ENCODE measurements around the gene C6orf52. TPM values are rescaled to one million over a fixed set of nuclear protein-coding genes. Genes with fewer than 3 reads are reported as not detected.
"Not testable (repeated sequence)": the region's sequence is repeated elsewhere in the genome, so short reads cannot be mapped to it uniquely, and the experiment has no call there.

The C6orf52 gene
- total RNA-seq, result 0.75 TPM in 1 of 2 replicates, not detected in the other
- 0.88 TPM for polyA plus RNA-seq (2012)

DNA sequence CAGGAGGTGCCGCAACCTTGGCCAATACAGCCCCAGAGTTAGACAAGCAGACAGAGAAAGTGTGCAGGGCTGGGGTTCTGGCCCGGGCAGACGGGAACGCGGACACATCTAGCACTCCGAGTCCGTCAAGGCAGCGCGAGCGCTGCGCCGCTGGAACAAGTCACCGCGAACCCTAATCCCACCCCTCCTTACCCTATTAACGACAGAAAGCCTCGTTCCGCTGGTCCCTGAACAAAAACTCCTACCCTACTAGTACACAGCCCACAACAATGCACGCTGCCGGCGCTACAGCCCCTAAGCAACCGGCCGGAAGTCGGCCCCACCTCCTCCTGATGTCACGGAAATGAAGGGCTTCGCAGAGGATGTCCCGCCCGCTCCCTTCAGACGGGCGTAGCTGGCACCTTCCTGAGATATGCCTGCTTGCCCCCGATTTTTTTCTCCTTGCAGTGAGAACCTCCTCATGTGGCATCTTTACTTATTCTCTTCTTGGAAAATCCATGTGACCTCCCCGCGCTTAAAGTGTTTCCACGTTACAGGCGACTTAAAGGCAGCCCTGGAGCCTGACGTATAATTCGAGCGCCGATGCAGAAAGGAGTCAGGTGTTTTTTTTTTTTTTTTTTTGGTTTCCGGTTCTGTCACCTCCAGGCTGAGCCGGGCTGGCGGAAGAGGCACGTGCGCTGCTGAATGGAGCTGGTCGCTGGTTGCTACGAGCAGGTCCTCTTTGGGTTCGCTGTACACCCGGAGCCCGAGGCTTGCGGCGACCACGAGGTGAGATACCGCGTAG is at the start of gene C6orf52, which contains the start of gene PAK1IP1:
C6orf52 (minus strand) TSS at position 315 of the 784 bp plus-strand sequence. CDS start 7,066 bp downstream, outside the sequence.
PAK1IP1 (plus strand) TSS at position 671 of the 784 bp plus-strand sequence; CDS start at position 685, 14 bp downstream.
- peak; percentile 95 for DNase-seq (ENCODE audit: low read depth)

DNA sequence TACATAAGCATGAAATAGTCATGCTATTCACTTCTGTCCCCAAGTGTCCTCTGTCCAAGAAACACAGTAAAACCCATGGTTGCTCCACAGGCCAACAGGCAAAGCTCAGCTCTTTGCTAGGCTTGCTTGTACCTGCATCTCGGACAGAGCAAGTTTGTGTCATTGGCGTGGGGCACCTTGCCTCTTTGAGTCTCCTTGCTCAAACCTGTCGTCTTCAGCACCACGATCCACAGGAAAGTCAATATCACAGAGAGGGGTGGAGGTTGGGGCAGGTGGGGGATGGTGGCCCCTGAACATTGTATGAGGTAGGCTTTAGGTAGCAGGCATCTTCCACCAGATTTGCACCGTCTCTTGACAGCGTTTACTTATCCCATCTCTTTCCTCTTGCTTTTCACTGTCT is 49.1 kb upstream of the C6orf52 start:
- DNase-seq (ENCODE audit: low read depth), result no peak

DNA sequence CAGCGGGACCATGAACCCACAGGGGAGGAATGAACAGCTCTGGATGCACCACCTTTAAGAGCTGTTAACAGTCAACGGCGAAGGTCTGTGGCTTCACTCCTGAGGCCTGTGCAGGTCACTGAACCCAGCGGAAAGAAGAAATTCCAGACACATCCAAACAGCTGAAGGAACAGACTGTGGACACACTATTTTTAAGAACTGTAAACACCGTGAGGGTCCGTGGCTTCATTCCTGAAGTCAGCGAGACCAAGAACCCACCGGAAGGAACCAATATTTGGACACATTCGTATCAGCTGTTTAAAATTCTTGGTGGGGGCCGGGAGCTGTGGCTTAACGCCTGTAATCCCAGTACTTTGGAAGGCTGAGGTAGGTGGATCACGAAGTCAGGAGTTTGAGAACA is 47.8 kb upstream of the C6orf52 start:
- peak; percentile 55 for DNase-seq (ENCODE audit: low read depth)

GRCh38 chr6:10741643-10742042 is 47.2 kb upstream of the C6orf52 start:
- DNase-seq (ENCODE audit: low read depth), result not testable (repeated sequence)

GRCh38 chr6:10740061-10740460 is 45.6 kb upstream of the C6orf52 start:
- peak; percentile 77 for DNase-seq (ENCODE audit: low read depth)

- DNase-seq (ENCODE audit: low read depth), result no peak
These were observed 42.3 kb upstream of the C6orf52 start for GRCh38 chr6:10736731-10737130.

GRCh38 chr6:10733863-10734262 is 39.4 kb upstream of the C6orf52 start:
- no peak for DNase-seq (ENCODE audit: low read depth)

DNA sequence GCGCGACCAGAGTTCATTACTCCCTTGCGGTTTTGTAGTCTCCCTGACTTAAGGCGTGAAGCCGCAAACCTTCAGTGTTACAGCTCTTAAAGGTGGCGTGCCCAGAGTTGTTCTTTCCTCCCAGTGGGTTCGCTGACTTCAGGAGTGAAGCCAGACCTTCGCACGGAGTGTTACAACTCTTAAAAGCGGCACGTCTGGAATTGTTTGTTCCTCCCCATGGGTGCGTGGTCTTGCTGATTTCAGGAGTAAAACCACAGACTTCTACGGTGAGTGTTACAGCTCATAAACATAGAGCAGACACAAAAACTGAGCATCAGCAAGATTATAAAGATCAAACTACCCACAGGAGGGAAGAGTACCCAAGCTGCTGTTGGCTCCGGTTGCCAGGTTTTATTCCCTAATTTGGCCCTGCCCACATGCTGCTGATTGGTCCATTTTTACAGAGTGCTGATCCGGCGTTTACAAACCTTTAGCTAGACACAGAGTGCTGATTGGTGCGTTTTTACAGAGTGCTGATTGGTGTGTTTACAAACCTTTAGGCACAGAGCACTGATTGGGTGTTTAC is 38.8 kb upstream of the C6orf52 start:
- DNase-seq (ENCODE audit: low read depth), result no peak

DNA sequence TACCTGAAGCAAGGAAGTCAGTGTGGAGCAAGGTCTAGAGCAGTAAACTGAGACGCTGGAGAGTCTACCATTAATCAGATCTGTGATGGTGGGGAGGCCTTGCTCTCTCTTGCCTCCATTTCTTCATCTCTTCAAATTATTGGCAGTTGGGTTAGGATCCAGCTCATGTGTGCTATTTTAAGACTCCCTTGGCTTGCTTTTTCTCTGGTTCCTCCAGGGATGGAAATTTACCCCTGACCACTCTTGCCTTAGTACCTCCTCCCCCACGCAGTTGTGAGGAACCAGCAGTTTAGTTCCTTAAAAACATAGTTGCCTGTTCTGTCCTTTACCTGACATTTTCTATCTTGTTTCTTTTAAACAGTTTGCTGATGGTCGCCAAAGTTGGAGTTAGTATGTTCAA is 35.8 kb upstream of the C6orf52 start:
- no peak for DNase-seq (ENCODE audit: low read depth)

GRCh38 chr6:10725716-10726115 is 31.3 kb upstream of the C6orf52 start:
- no peak for DNase-seq (ENCODE audit: low read depth)

GRCh38 chr6:10725044-10725443 is 30.6 kb upstream of the C6orf52 start:
- no peak for DNase-seq (ENCODE audit: low read depth)

DNA sequence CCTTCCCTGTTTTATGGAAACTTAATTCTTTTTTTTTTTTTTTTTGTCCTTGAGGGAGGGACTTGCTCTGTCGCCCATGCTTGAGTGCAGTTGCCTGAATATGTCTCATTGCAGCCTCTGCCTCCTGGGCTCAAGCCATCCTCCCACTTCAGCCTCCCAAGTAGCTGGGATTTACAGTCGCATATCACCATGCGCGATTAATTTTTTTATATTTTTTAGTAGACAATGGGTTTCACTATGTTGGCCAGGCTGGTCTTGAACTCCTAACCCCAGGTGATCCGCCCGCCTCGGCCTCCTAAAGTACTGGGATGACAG is 29.1 kb upstream of the C6orf52 start:
- DNase-seq (ENCODE audit: low read depth), result no peak

- DNase-seq (ENCODE audit: low read depth), result peak; percentile 99
These were observed 28.6 kb upstream of the C6orf52 start, which contains the start of gene TMEM14C for GRCh38 chr6:10722820-10723566. TMEM14C (plus strand) TSS chr6:10723070; CDS start chr6:10724614, 1,544 bp downstream.

GRCh38 chr6:10722570-10722819 is 28.1 kb upstream of the C6orf52 start:
- no peak for DNase-seq (ENCODE audit: low read depth)

GRCh38 chr6:10721850-10722569 is 27.6 kb upstream of the C6orf52 start:
- no peak for DNase-seq (ENCODE audit: low read depth)

DNA sequence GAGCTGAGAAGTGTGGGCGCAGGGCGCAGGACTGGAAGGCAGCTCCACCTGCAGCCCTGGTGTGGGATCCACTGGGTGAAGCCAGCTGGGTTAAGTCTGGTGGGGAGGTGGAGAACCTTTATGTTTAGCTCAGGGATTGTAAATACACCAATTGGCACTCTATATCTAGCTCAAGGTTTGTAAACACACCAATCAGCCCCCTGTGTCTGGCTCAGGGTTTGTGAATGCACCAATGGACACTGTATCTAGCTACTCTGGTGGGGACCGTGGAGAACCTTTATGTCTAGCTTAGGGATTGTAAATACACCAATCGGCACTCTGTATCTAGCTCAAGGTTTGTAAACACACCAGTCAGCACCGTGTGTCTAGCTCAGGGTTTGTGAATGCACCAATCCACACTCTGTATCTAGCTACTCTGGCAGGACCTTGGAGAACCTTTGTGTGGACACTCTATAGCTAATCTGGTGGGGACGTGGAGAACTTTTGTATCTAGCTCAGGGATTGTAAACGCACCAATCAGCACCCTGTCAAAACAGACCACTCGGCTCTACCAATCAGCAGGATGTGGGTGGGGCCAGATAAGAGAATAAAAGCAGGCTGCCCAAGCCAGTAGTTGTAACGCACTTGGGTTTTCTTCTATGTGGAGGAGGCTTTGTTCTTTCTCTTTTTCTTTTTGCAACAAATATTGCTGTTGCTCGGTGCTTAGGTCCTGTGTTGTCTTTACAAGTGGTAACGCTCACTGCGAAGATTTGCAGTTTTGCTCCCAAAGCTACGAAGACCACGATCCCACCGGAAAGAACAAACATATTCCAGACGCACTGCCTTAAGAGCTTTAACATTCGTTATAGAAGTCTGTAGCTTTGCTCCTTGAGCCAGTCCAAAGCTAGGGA is 26.8 kb upstream of the C6orf52 start:
- DNase-seq (ENCODE audit: low read depth), result not testable (repeated sequence)

DNA sequence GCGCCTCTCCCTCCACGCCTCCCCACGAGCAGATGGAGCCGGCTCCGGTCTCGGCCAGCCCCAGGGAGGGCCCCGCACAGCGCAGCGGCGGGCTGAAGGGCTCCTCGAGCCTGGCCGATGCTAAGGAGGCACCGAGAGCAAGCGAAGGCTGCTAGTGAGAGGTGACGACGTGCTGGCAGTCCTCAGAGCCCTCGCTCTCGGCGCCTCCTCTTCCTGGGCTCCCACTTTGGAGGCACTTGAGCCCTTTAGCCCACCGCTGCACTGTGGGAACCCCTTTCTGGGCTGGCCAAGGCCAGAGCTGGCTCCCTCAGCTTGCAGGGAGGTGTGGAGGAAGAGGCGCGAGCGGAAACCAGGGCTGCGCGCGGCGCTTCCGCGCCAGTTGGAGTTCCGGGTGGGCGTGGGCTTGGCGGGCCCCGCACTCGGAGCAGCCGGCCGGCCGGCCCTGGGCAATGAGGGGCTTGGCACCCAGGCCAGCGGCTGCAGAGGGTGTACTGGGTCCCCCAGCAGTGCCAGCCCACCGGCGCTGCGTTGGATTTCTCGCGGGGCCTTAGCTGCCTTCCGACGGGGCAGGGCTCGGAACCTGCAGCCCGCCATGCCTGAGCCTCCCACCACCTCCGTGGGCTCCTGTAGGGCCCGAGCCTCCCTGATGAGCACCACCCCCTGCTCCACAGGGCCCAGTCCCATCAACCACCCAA is 26.0 kb upstream of the C6orf52 start:
- no peak for DNase-seq (ENCODE audit: low read depth)

DNA sequence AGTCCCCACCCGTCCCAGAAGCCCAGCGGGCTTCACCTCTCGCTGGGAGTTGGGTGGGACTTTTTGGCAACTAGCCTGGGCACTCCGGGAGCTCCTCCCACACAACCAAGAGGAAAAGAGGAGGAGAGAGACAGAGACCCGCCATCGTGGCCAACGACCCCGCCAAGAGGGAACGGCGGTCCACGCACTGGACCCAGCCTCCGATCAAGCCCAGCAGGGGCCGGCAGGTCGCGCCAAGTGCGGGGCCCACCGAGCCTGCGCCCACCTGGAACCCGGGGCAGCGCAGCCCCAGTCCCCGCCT is 25.5 kb upstream of the C6orf52 start:
- DNase-seq (ENCODE audit: low read depth), result no peak

DNA sequence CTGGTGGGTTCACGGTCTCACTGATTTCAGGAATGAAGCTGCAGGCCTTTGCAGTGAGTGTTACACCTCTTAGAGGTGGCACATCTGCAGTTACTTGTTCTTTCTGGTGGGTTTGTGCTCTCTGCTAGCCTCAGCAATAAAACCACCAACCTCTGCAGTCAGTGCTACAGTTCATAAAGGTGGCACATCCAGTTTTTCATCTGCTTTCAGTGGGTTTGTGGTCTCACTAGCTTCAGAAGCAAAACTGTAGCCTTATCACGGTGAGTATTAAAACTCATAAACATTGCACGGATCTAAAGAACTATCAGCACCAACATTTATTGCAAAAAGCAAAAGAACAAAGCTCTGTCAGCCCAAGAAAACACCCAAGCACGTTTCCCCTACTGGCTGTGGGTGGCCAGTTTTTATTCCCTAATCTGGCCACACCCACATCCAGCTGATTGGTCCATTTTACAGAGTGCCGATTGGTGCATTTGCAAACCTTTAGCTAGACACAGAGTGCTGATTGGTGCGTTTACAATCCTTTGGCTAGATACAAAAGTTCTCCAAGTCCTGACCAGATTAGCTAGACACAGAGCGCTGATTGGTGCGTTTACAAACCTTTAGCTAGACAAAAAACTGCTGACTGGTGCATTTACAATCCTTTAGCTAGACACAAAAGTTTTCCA is 25.0 kb upstream of the C6orf52 start:
- no peak for DNase-seq (ENCODE audit: low read depth)

DNA sequence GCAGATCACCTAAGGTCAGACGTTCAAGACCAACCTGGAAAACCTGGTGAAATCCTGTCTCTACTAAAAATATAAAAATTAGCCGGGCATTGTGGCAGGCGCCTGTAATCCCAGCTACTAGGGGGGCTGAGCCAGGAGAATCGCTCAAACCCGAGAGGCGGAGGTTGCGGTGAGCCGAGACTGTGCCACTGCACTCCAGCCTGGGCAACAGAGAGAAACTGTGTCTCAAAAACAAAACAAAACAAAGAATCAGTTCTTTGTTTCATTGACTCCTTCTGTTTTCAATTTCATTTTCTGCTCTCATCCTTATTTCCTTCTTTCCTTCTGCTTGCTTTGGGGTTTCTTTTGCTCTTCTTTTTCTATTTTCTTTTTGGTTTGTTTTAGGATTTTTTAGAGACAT is 19.5 kb upstream of the C6orf52 start:
- DNase-seq (ENCODE audit: low read depth), result no peak
